Fibroblast of lung (primary cell): ENCODE measurements around the gene TMEM82. TPM values are rescaled to one million over a fixed set of nuclear protein-coding genes. Genes with fewer than 3 reads are reported as not detected.

Experiments
- DNase-seq, 2 donors: peaks; one replicate each; pipeline versions ENCODE4 v3.0.0 to v3.0.0-alpha.2; 2010; ENCODE audit warnings: low read depth in 2 of 2
- H2AFZ ChIP-seq: 2 replicates; pipeline ENCODE4 v1.5.1; 2012; ENCODE audit warnings: low read length, control low read depth, inconsistent platforms
- H3K27ac ChIP-seq: 2 replicates; pipeline ENCODE4 v1.5.1; 2011; ENCODE audit warnings: low read length, control low read depth; ENCODE audit not compliant: insufficient read depth
- H3K27me3 ChIP-seq: 2 replicates; pipeline ENCODE4 v1.5.1; 2011; ENCODE audit warnings: mild to moderate bottlenecking, low read length; ENCODE audit not compliant: control insufficient read depth, insufficient read depth
- H3K36me3 ChIP-seq: 2 replicates; pipeline ENCODE4 v1.5.1; 2011; ENCODE audit warnings: low read length; ENCODE audit not compliant: control insufficient read depth, insufficient read depth
- H3K4me1 ChIP-seq: 2 replicates; pipeline ENCODE4 v1.5.1; 2011; ENCODE audit warnings: low read length; ENCODE audit not compliant: control insufficient read depth, insufficient read depth; ENCODE audit errors: extremely low read depth
- H3K4me2 ChIP-seq: 2 replicates; pipeline ENCODE4 v1.5.1; 2011; ENCODE audit warnings: low read length, control low read depth; ENCODE audit not compliant: insufficient read depth; ENCODE audit errors: extremely low read depth
- H3K4me3 ChIP-seq, 4 experiments: fragments of 200-600 bp in 1 of 4; sonication (generic) in 1 of 4; replicated peaks in 1 of 4; 2 replicates each; pipeline ENCODE4 v1.5.1; 2011 to 2016; ENCODE audit warnings: low read length in 4 of 4, low read depth in 3 of 4, mild to moderate bottlenecking in 3 of 4, control low read depth in 2 of 4, inconsistent platforms in 1 of 4, mixed read lengths in 1 of 4; ENCODE audit not compliant: insufficient read depth in 1 of 4; ENCODE audit errors: control extremely low read depth in 1 of 4
- H3K79me2 ChIP-seq: 2 replicates; pipeline ENCODE4 v1.5.1; 2012; ENCODE audit warnings: mild to moderate bottlenecking, low read length, inconsistent platforms; ENCODE audit not compliant: control insufficient read depth, insufficient read depth
- H3K9ac ChIP-seq: 2 replicates; pipeline ENCODE4 v1.5.1; 2011; ENCODE audit warnings: mild to moderate bottlenecking, low read length, control low read depth; ENCODE audit not compliant: insufficient read depth
- H3K9me3 ChIP-seq: 2 replicates; pipeline ENCODE4 v1.5.1; 2012; ENCODE audit warnings: low read depth, low read length; ENCODE audit not compliant: control insufficient read depth, insufficient read depth
- H4K20me1 ChIP-seq: 2 replicates; pipeline ENCODE4 v1.5.1; 2011; ENCODE audit warnings: low read length; ENCODE audit not compliant: control insufficient read depth, insufficient read depth; ENCODE audit errors: extremely low read depth
- CTCF ChIP-seq, 2 donors: IDR thresholded peaks in 1 of 2; conservative IDR thresholded peaks in 1 of 2; 1 replicate in 1 of 2; 2 replicates in 1 of 2; pipeline ENCODE4 v1.5.1; 2011 to 2012; ENCODE audit warnings: low read length in 2 of 2, control low read depth in 1 of 2, inconsistent platforms in 1 of 2, low read depth in 1 of 2, mild to moderate bottlenecking in 1 of 2
- EZH2 ChIP-seq: IDR thresholded peaks from 2 replicates; pipeline ENCODE4 v1.5.1; 2012; ENCODE audit warnings: low read length, control low read depth, mild to moderate bottlenecking; ENCODE audit errors: missing control alignments
- polyA plus RNA-seq, 2 donors: library from polyadenylated mRNA; depleted of rRNA in 1 of 2; stranded (reverse) in 1 of 2; unstranded in 1 of 2; fragments of >200 nt; gene quantifications; 2 replicates each; pipeline ENCODE4 v1.2.1, GENCODE V29; 2011 to 2012; ENCODE audit warnings: missing spikeins in 1 of 2
- total RNA-seq: library from RNA; depleted of rRNA; stranded (reverse); fragments of >200 nt; gene quantifications from 2 replicates; pipeline ENCODE4 v1.2.1, GENCODE V29; 2014

TMEM82 gene
- total and polyA plus RNA-seq, 2 donors (not counting 1 experiment from before 2014, with no cell fraction given) = not detected

GRCh38 chr1:15737324-15738319 lies 4.7 kb upstream of the TMEM82 start:
- no peak for DNase-seq
- H3K9me3 ChIP-seq = no peaks in the 10 kb centered on the region

GRCh38 chr1:15738416-15739113 lies 3.7 kb upstream of the TMEM82 start:
- no peaks in the 10 kb centered on the region for H3K4me1 ChIP-seq
- H3K9ac ChIP-seq = no peak overlapping the region
- TF ChIP-seq CTCF (conservative IDR thresholded peaks at IDR 0.05 in 1 of 2, IDR thresholded peaks at IDR 0.05 in 1 of 2; ENCODE audit: low read depth in 1 of 2, low read length in 2 of 2) (no peak), EZH2 (no peak)
- H3K27me3 ChIP-seq = no peaks in the 10 kb centered on the region
- no peak overlapping the region for H3K4me3 ChIP-seq
- DNase-seq = no peak
- peaks cover 12% of the 10 kb centered on the region for H3K36me3 ChIP-seq
- no peak overlapping the region for H3K27ac ChIP-seq
- no peaks in the 10 kb centered on the region for H3K79me2 ChIP-seq
- no peaks in the 10 kb centered on the region for H4K20me1 ChIP-seq
- no peak overlapping the region for H2AFZ ChIP-seq
- H3K9me3 ChIP-seq = no peaks in the 10 kb centered on the region
- no peak overlapping the region for H3K4me2 ChIP-seq

More at GRCh38 chr1:15737324-15738319, 4.7 kb upstream of the TMEM82 start:
- H3K9ac ChIP-seq = no peak overlapping the region
- no peak overlapping the region for H2AFZ ChIP-seq
- peaks cover 17% of the 10 kb centered on the region for H3K36me3 ChIP-seq
- H3K27me3 ChIP-seq = no peaks in the 10 kb centered on the region
- H4K20me1 ChIP-seq = no peaks in the 10 kb centered on the region
- no peak overlapping the region for H3K4me3 ChIP-seq
- TF ChIP-seq EZH2 = no peak
- TF ChIP-seq CTCF (conservative IDR thresholded peaks at IDR 0.05 in 1 of 2, IDR thresholded peaks at IDR 0.05 in 1 of 2; ENCODE audit: low read depth in 1 of 2, low read length in 2 of 2) = no peak
- no peaks in the 10 kb centered on the region for H3K4me1 ChIP-seq
- H3K27ac ChIP-seq = no peak overlapping the region
- H3K79me2 ChIP-seq = no peaks in the 10 kb centered on the region
- no peak overlapping the region for H3K4me2 ChIP-seq

- no peak for DNase-seq
- Histone ChIP-seq H3K79me2 (no peaks in the 10 kb centered on the region), H3K27ac (no peak overlapping the region), H3K27me3 (no peaks in the 10 kb centered on the region), H2AFZ (no peak overlapping the region), H3K9ac (no peak overlapping the region), H3K4me3 (no peak overlapping the region), H3K4me2 (no peak overlapping the region), H3K9me3 (no peaks in the 10 kb centered on the region), H3K36me3 (peaks cover 5% of the 10 kb centered on the region), H4K20me1 (no peaks in the 10 kb centered on the region), H3K4me1 (no peaks in the 10 kb centered on the region)
- no peak for TF ChIP-seq CTCF (conservative IDR thresholded peaks at IDR 0.05 in 1 of 2, IDR thresholded peaks at IDR 0.05 in 1 of 2; ENCODE audit: low read depth in 1 of 2, low read length in 2 of 2)
- no peak for TF ChIP-seq EZH2
Measured at GRCh38 chr1:15739259-15739658, 3.0 kb upstream of the TMEM82 start.
